KOPT-K1 (cell line): ENCODE results near the gene MMGT1.
"Not testable (repeated sequence)": the region's sequence is repeated elsewhere in the genome, so short reads cannot be mapped to it uniquely, and the experiment has no call there.

Experiments
- H3K27ac ChIP-seq: fragments of 200-600 bp; sonication (generic); 2 replicates; pipeline ENCODE4 v1.5.1; 2016; ENCODE audit warnings: antibody characterized with exemption, mild to moderate bottlenecking, low read depth, low read length; ENCODE audit not compliant: poor library complexity, severe bottlenecking
- H3K36me3 ChIP-seq: fragments of 200-600 bp; sonication (generic); 2 replicates; pipeline ENCODE4 v1.5.1; 2017; ENCODE audit warnings: antibody characterized with exemption, mild to moderate bottlenecking, low read length, moderate library complexity; ENCODE audit not compliant: insufficient read depth
- H3K9me3 ChIP-seq: fragments of 200-600 bp; sonication (generic); 2 replicates; pipeline ENCODE4 v1.5.1; 2017; ENCODE audit warnings: antibody characterized with exemption, low read length, mild to moderate bottlenecking; ENCODE audit not compliant: insufficient read depth, poor library complexity, severe bottlenecking

The MMGT1 gene

DNA sequence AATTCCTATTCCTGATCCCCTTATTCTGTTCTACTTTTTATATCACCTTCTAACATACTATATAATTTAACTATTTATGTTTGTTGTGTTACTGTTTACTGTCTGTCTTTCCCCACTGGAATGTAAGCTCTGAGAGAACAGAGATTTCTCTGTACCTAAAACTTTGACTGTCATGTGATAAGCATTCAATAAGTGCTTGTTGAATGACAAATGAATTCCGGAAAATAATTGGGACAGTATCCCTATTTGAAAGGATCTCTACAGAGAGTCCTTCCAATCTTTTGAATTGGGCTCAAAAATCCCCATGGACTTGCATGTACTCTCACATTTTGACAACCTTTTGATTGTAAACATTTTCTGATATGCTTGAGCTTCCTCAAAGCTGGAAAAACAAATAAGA, 1.6 kb upstream of the MMGT1 start:
- no peaks in the 10 kb centered on the region for H3K9me3 ChIP-seq
- H3K27ac ChIP-seq = no peak overlapping the region
- H3K36me3 ChIP-seq = no peaks in the 10 kb centered on the region

DNA sequence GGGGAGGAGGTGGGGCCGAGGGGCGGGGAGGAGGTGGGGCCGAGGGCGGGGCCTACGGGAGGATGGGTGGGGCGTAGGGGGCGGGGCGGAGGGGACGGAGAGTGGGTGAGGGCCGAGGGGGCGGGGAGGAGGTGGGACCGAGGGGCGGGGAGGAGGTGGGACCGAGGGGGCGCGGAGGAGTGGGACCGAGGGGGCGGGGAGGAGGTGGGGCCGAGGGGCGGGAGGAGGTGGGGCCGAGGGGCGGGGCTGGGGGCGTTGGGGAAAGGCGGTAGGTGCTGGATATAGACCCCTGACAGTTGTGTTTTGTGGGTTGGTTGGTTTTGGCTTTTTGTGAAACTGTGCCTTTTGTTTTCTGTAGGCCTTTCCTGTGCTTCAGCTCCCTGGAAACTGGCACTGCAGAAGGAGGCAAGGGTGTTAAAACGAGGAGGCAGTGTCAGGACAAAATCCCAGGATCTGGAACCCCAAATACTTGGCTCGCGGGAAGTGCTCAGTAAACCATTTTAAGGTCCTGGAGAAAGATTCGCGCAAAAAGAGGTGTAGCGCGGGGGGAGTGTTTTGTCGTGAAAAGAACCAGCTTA, 580 bp upstream of the MMGT1 start:
- Histone ChIP-seq H3K27ac (peak overlapping the region; percentile 70), H3K9me3 (no peaks in the 10 kb centered on the region), H3K36me3 (no peaks in the 10 kb centered on the region; the same call in 1 of the 2 replicates)

DNA sequence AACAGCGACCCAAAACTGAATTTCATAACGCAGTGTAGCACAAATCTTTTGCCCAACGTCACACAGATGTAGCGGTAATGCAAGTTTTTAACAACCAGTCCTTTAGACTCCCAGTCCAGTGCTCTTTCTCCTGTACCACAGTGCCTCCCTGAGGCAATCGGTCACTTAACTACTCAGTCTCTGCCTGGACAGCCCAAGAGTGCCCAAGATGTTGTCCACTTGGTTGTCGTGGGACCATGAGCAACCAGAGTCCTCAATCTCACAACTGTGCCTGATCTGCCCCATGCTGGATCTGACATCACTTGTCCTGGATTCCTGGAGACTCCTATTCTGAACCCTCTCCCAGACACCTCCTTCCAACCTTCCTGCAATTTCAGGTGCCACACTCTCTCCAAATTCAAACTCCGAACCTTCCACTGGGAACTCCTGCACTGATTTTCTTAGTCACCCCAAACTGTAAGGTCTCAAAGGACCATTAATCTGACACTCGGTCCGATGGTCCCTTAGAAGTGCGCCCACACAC, 702 bp downstream of the MMGT1 start:
- Histone ChIP-seq H3K27ac (peak overlapping the region; percentile 92), H3K9me3 (no peaks in the 10 kb centered on the region), H3K36me3 (peaks cover 7% of the 10 kb centered on the region)

DNA sequence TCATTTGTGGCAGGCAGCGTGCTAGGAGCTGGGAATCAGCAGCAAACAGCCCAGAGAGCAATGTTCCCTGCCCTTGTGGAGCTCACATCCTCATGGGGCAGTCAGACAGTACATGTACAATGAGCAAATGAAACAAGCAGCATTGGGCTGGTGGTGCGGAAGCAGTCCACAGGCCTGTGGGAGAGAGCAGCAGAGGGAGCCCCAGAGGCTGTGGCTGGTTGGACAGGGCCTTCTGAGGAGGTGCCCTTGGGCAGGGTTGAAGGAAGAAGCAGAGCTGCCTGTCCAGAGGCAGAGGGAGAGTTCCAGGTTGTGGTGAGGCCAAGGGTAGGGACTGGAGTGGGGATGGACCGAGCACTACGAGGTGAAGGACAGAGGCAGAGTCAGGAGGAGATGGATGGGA, 22.5 kb downstream of the MMGT1 start:
- H3K27ac ChIP-seq = no peak overlapping the region

DNA sequence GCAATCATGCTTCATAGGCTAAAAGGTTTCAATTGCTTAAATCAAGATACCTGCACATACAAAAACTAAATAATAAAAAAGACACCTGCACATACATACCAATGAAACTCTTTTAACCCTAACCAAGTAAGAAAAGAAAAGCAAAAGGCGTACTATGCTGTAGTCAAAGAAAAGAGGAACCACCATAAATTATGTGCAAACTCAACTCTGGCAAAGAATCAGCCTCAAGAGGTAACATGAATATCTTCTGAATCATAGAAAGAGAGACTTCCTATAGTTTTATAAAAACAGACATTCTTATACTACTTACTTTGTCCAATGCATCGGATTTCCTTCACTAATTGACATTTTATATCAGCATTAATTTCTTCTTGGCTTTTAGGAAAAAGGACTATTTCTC, 29.3 kb downstream of the MMGT1 start:
- Histone ChIP-seq H3K27ac (no peak overlapping the region), H3K36me3 (no peaks in the 10 kb centered on the region), H3K9me3 (no peaks in the 10 kb centered on the region)

More for the DNA sequence above, 22.5 kb downstream of the MMGT1 start:
- H3K36me3 ChIP-seq = no peaks in the 10 kb centered on the region
- no peaks in the 10 kb centered on the region for H3K9me3 ChIP-seq

DNA sequence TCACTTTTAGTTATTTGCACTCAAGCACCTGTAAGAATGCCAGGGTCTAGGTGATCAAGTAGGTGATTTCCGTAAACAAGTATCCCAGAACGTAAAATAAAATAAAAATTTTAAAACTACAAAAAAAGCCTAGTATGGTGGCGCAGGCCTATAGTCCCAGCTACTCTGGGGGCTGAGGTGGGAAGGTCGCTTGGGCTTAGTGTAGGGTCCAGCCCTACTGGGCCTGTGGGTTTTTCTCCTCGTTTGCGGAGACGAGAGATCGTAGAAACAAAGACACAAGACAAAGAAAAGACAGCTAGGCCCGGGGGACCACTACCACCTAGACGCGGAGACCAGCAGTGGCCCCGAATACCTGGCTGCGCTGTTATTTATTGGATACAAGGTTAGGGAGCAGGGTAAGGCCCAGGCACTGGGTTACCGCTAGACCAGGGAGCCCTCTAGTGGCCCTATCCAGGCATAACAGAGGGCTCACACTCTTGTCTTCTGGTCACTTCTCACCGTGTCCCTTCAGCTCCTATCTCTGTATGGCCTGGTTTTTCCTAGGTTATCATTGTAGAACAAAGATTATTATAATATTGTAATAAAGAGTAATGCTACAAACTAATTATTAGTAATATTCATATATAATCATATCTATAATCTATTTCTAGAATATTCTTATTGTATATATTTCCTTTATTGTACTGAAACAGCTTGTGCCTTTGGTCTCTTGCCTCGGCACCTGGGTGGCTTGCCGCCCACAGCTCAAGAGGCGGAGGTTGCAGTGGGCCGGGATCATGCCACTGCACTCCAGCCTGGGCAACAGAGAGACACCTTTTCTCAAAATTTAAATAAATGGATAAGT, 41.9 kb downstream of the MMGT1 start:
- Histone ChIP-seq H3K36me3 (no peaks in the 10 kb centered on the region), H3K9me3 (no peaks in the 10 kb centered on the region), H3K27ac (no peak overlapping the region)

DNA sequence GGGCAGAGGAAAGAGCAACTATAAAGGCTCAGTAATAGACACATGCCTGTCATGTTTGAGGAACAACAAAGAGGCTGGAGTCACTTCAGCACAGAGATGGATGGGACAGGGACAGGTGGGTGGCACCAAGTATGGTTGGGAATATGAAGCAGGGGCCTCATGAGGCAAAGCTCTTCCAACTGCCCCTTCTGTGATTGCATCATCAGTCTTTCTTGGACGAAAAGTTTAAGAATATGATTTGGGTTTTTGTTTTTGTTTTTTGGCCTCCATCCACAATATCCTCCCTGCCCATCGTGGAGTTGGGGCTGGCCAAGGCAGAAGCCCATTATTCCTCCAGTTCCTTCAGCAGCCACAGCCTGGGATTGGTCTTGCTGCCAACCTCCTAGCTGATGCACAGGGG, 45.9 kb downstream of the MMGT1 start:
- Histone ChIP-seq H3K9me3 (no peaks in the 10 kb centered on the region), H3K36me3 (no peaks in the 10 kb centered on the region), H3K27ac (no peak overlapping the region)

DNA sequence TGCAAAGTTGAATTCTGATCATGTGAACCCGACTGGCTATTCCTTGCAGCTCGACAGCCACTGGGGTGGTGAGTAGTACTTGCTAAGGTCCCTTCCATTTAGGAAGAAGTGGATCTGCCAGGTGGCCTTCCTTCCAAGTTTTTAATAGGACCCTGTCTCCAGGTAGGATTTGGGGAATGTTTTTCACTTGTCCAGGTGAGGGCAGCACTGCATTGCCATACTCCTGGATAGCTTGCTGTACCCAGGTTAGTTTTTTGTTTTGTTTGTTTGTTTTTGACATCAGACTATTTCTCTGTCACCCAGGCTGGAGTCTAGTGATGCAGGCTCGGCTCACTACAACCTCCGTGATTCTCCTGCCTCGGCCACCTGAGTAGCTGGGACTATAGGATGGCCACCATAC, 50.4 kb downstream of the MMGT1 start:
- H3K36me3 ChIP-seq = no peaks in the 10 kb centered on the region
- H3K27ac ChIP-seq = no peak overlapping the region
- no peaks in the 10 kb centered on the region for H3K9me3 ChIP-seq

DNA sequence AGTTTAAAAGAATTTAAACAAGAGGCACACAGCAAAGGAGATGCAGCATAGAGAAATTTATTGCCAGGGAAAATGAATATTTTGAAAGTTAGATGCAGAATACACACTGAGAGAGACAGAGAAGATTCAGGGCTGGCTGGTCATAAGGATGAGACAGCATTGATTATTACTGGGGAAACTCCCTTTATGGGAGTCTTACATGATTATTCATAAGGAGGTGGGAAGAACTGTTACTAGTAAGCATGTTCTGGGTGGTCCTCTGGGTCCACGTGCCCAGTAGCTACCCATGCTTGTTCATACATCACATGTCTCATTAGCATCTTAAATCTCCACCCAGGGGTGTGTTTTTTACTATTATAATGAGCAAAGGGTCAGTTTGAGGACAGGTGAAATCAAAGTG, 53.3 kb downstream of the MMGT1 start:
- not testable (repeated sequence) for H3K9me3 ChIP-seq, H3K27ac ChIP-seq, H3K36me3 ChIP-seq

DNA sequence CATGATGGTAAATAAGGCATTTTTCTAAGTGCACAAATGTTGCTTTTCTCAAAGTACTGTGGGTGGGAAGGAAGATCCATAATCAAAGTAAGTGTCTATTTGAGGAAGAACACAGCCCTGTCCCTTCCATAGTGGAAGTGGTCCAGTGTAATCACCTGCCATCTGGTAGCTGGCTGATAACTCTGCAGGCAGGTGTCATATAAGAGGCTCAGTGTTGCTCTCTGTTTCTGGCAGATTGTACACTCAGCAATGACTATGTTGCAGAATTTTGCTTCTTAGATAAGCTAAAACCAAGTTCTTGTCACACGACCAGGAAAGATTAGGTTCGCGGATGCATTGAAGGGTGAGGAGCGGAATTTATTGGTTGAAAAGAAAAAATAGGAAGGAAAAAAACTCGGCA, 59.4 kb downstream of the MMGT1 start:
- H3K27ac ChIP-seq = no peak overlapping the region
- H3K9me3 ChIP-seq = no peaks in the 10 kb centered on the region
- H3K36me3 ChIP-seq = no peaks in the 10 kb centered on the region
